Measurements from ENCODE around the gene BTBD19. TPM values are rescaled to one million over a fixed set of nuclear protein-coding genes. Genes with fewer than 3 reads are reported as not detected.

Gene BTBD19
- total RNA-seq, 1 experiment from 2014 or later = 4.0 TPM

DNA sequence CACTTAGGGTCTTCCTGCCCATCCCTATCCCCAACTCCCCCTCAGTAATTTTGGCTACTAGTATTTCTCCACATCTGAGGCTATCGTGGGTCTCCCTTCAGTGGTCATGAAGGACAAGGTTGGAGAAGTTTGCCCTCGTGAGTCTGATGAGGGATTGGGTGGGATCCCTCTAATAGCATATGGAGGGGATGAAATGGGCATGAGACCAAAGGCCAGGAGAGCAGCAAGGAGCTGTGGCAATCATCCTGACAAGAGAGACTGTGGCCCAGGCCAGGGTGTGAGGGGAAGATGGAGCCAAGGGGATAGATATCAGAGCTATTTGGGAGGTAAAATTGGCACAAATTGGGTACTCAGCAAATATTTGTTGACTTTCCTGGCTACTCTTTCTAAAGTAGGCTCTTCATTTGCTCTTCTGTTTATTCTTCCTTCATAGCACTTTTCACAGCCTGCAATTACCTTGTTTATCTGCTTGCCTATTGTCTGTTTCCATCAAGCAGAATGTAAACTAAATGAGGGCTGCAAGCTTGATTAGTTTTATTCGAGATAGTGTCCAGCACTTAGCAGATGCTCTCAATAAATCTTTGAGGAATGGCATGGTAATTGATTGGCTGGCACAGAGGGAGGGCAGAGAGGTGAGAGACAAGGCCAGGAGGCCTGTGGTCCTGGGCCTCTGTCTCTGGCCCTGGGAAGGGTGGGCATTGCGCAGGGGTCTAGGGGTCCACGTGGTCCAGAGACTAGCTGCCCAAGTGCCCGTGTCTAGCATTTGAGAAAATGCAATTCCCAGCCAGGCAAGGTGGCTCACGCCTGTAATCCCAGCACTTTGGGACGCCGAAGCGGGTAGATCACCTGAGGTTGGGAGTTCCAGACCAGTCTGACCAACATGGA, 9.6 kb upstream of the BTBD19 start:
- DNase-seq (ENCODE audit: low read depth in 1 of 2, low spot score in 2 of 2) = no peak
- Histone ChIP-seq H3K27me3 (replicated peaks) (no peaks in the 10 kb centered on the region), H3K9me3 (replicated peaks) (no peaks in the 10 kb centered on the region), H3K4me3 (no peak overlapping the region), H3K36me3 (peaks cover 24% of the 10 kb centered on the region), H3K27ac (no peak overlapping the region), H3K4me1 (replicated peaks) (peaks cover 36% of the 10 kb centered on the region)

DNA sequence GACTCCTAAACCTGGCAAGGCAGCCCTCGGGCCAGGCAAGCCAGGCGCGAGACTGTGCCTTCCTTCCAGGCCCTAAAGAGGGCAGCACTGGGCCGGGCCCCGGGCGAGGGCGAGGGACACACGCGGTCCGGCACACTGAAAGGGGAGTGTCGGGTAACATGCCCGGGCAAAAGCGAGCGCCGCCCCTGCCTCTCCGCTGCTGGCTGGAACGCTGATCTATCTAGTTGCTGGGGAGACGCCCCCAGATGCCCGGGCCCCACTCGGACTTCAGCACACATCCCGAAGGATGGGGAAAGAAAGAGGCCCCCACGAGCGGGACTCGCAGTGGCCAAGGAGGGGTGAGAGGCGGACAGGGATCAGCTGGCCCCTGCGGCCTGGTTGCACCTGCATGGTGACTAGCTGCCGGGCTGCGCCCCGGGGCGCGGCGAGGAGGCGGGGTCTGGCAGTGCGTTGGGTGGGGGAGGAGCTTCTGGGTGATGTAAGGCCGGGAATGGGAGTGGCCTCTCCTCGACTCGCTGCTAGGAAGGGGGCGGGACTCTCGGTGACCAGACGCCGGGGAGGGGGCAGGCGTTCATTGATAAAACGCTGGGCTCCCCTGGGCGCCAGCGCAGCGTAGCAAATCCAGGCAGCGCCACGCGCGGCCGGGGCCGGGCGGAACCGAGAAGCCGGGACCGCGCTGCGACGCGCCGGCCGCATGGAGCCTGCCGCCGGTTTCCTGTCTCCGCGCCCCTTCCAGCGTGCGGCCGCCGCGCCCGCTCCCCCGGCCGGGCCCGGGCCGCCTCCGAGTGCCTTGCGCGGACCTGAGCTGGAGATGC, 8.3 kb upstream of the BTBD19 start, which contains the start of gene PLK3:
Gene PLK3 (plus strand): TSS at position 608 of the 815 bp plus-strand sequence. CDS start 87 bp downstream, at position 695.
- Histone ChIP-seq H3K27me3 (replicated peaks) (no peaks in the 10 kb centered on the region), H3K4me3 (peak within 1 kb of the TSS; percentile 79), H3K27ac (peak within 1 kb of the TSS; percentile 53), H3K4me1 (replicated peaks) (peaks cover 36% of the 10 kb centered on the region), H3K36me3 (peaks cover 34% of the 10 kb centered on the region), H3K9me3 (replicated peaks) (no peaks in the 10 kb centered on the region)
- peak; percentile 98 to 99 for DNase-seq (ENCODE audit: low read depth in 1 of 2, low spot score in 2 of 2)

DNA sequence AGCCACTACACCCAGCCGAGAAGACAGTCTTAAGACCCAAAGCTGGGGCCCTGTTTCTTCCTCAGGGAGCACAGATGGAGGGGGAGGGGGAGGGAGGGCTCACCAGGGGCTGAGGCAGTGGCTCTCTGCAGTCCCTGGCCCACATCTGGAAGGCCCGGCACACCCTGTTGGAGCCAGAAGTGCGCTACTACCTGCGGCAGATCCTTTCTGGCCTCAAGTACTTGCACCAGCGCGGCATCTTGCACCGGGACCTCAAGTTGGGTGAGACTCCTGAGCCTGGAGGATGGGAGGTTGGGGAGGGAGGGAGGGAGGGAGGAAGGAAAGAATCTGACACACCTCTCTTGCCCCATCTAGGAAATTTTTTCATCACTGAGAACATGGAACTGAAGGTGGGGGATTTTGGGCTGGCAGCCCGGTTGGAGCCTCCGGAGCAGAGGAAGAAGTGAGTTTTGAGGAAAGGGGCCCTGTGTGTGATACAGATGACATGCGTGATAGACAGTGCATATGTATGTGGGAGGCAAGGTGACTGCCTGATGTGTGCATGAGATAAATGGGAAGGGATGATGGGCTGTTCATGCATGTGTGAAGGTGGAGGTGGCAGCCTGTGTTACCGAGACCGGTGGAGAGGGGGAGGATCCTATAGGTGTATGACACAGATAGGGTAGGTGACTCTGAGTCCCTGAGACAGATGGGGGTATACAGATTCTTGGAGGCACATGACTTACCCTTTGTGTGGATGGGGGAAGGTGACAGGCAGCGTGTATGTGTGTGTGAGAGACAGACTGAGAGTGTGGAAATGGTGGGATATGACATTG, 6.6 kb upstream of the BTBD19 start:
- Histone ChIP-seq H3K27ac (no peak overlapping the region), H3K36me3 (peaks cover 50% of the 10 kb centered on the region), H3K4me1 (replicated peaks) (peaks cover 43% of the 10 kb centered on the region), H3K27me3 (replicated peaks) (no peaks in the 10 kb centered on the region), H3K9me3 (replicated peaks) (no peaks in the 10 kb centered on the region), H3K4me3 (no peak overlapping the region; the same call in 1 of the 2 replicates)
- DNase-seq (ENCODE audit: low read depth in 1 of 2, low spot score in 2 of 2) = no peak

DNA sequence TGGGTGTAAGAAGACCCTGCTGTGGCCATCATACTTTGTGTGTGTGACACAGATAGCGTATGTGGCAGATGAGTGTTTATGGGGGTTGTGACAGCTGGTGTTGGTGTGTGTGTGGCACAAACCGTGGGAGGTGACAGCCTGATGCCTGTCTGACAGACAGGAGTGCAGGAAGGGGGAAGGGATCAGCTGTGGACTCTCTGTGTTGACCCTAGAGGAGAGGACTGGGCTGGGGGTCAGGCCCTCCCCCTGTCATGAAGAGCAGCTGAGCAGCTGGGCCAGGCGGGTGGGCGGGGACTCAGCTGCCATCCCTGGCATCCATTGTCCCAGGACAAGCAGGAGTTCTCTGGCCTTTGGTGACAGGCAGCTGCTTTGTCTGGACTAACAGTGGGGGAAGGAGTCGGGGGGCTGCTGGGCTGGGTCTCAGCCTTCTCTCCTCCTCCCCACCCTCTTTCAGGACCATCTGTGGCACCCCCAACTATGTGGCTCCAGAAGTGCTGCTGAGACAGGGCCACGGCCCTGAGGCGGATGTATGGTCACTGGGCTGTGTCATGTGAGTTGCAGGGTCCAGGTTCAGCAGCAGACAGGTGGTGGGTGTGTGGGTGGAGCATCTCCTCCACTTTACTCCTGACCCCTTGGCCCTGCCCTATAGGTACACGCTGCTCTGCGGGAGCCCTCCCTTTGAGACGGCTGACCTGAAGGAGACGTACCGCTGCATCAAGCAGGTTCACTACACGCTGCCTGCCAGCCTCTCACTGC, 5.8 kb upstream of the BTBD19 start:
- no peak overlapping the region for H3K27ac ChIP-seq
- peaks cover 50% of the 10 kb centered on the region for H3K4me1 ChIP-seq (replicated peaks)
- H3K9me3 ChIP-seq (replicated peaks) = no peaks in the 10 kb centered on the region
- no peaks in the 10 kb centered on the region for H3K27me3 ChIP-seq (replicated peaks)
- no peak for DNase-seq (ENCODE audit: low read depth in 1 of 2, low spot score in 2 of 2)
- H3K4me3 ChIP-seq = no peak overlapping the region
- H3K36me3 ChIP-seq = peaks cover 53% of the 10 kb centered on the region

DNA sequence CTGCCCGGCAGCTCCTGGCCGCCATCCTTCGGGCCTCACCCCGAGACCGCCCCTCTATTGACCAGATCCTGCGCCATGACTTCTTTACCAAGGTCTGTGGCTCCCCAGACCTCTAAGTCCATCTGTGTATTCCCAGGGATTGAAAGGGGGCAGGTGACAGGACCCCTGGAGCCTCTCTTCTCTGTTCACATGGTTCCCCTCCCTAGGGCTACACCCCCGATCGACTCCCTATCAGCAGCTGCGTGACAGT, 5.3 kb upstream of the BTBD19 start:
- H3K36me3 ChIP-seq = peaks cover 53% of the 10 kb centered on the region
- H3K27ac ChIP-seq = no peak overlapping the region
- H3K4me1 ChIP-seq (replicated peaks) = peaks cover 55% of the 10 kb centered on the region
- no peaks in the 10 kb centered on the region for H3K9me3 ChIP-seq (replicated peaks)
- no peak overlapping the region for H3K4me3 ChIP-seq
- no peak for DNase-seq (ENCODE audit: low read depth in 1 of 2, low spot score in 2 of 2)
- no peaks in the 10 kb centered on the region for H3K27me3 ChIP-seq (replicated peaks)

DNA sequence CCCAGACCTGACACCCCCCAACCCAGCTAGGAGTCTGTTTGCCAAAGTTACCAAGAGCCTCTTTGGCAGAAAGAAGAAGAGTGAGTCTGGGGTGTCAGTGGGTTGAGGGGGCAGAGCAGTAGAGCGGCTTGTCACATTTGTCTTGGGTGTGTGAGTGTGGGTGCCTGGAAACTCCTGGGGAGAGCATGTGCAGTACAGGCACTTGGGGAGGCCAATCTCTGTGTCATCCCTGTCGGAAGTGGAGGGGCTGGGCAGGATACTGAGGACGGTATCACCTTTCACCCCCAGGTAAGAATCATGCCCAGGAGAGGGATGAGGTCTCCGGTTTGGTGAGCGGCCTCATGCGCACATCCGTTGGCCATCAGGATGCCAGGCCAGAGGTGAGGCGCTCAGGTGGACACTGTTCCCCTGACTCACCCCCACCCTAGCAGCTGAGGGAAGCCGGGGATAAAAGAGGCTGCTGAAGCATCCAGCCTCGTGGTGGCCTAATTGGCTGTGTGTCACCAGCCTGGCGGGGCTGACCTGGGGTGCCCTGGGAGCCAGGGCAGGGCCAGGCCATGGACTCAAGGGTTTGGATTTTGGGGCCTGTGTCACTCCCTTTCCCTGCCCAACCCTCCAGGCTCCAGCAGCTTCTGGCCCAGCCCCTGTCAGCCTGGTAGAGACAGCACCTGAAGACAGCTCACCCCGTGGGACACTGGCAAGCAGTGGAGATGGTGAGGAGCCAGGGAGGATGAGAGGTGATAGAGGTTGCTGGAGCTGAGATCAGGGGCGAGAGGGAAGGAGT, 4.8 kb upstream of the BTBD19 start:
- Histone ChIP-seq H3K27ac (no peak overlapping the region), H3K4me3 (no peak overlapping the region), H3K27me3 (replicated peaks) (no peaks in the 10 kb centered on the region), H3K9me3 (replicated peaks) (no peaks in the 10 kb centered on the region), H3K36me3 (peaks cover 53% of the 10 kb centered on the region), H3K4me1 (replicated peaks) (peaks cover 55% of the 10 kb centered on the region)
- no peak for DNase-seq (ENCODE audit: low read depth in 1 of 2, low spot score in 2 of 2)

DNA sequence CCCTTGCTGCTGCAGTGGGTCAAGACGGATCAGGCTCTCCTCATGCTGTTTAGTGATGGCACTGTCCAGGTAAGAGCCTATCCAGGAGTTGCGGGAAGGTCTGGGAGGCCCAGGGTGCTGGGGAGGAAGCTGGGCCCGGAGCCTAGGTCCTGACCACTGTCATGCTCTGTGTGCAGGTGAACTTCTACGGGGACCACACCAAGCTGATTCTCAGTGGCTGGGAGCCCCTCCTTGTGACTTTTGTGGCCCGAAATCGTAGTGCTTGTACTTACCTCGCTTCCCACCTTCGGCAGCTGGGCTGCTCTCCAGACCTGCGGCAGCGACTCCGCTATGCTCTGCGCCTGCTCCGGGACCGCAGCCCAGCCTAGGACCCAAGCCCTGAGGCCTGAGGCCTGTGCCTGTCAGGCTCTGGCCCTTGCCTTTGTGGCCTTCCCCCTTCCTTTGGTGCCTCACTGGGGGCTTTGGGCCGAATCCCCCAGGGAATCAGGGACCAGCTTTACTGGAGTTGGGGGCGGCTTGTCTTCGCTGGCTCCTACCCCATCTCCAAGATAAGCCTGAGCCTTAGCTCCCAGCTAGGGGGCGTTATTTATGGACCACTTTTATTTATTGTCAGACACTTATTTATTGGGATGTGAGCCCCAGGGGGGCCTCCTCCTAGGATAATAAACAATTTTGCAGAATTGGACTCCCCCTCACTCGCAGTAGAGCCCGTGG, 2.9 kb upstream of the BTBD19 start:
- Histone ChIP-seq H3K27me3 (replicated peaks) (no peaks in the 10 kb centered on the region), H3K9me3 (replicated peaks) (no peaks in the 10 kb centered on the region), H3K4me3 (no peak overlapping the region), H3K36me3 (peaks cover 50% of the 10 kb centered on the region), H3K4me1 (replicated peaks) (peaks cover 61% of the 10 kb centered on the region), H3K27ac (no peak overlapping the region)
- DNase-seq (ENCODE audit: low read depth in 1 of 2, low spot score in 2 of 2) = no peak

DNA sequence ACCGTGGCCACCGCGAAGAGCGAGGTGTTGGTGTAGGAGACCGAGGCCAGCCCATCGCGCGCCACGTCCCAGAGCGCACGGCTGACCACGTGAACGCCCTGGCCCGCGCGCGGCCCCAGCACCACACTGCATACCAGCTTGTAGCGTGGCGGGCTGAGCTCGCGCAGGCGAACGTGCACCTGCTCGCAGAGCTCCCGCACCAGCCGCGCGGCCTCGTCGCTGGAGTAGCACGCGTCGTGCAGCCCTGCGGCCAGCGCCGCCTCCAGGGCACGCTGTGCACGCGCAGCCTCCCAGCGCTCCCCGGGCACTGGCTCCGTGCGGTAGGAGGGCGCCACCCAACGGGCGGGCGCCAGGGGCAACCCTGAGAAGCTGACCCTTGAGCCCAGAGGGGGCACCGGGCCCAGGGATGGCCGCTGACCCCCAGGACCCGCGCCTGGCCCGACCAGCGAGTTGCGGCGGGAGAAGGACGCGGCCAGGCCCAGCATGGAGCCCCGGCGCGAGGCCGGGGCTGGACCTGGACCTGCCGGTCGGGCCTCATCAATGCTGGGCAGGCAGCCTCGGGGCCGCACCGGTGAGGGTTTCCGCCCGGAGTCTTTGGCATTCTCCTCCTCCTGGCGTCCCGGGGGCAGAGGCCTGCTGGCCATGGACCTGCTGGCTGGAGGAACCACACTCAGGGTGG, 2.2 kb upstream of the BTBD19 start:
- no peak overlapping the region for H3K4me3 ChIP-seq
- H3K36me3 ChIP-seq = peaks cover 48% of the 10 kb centered on the region
- peaks cover 55% of the 10 kb centered on the region for H3K4me1 ChIP-seq (replicated peaks)
- H3K27me3 ChIP-seq (replicated peaks) = no peaks in the 10 kb centered on the region
- no peak for DNase-seq (ENCODE audit: low read depth in 1 of 2, low spot score in 2 of 2)
- H3K9me3 ChIP-seq (replicated peaks) = no peaks in the 10 kb centered on the region
- H3K27ac ChIP-seq = peak overlapping the region; percentile 99

DNA sequence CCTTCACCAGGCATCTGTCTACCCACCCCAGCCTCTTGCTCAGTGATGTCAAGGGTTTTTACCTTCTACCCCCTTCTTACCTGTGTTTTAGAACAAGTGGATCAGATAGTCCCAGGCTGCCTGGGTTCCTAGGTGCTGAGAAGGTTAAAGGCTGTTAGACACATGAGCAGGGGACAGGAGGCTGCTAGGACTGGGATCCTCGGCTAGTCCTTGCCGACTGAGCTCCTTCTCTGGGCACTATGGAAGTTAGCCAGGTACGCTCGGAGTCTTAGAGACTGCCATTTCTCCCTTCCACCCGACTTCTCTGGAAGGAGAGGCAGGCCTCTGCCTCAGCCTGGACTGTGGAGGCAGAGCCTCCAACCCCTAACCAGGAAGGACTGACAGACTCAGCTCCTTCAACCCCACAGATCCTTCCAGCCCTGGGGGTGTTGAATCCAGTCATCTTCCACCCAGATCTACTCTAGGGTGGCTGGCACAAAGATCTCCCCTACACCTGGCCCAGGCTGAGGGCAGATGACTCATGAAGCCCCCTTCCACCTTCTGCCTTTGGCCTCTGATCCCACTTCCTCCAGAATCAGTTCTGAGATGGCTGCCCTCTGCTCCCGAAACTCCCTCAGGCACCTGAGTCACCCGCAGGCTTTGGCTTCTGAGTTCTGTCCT, 1.5 kb upstream of the BTBD19 start, which contains the start of gene DYNLT4:
Gene DYNLT4 (minus strand): TSS at position 648 of the 660 bp plus-strand sequence. CDS start 683 bp downstream, outside the sequence.
- H3K27me3 ChIP-seq (replicated peaks) = no peaks in the 10 kb centered on the region
- peaks cover 48% of the 10 kb centered on the region for H3K36me3 ChIP-seq
- no peak for DNase-seq (ENCODE audit: low read depth in 1 of 2, low spot score in 2 of 2)
- peak within 1 kb of the TSS; percentile 99 for H3K27ac ChIP-seq
- no peaks in the 10 kb centered on the region for H3K9me3 ChIP-seq (replicated peaks)
- H3K4me3 ChIP-seq = no peak within 1 kb of the TSS; the same call in 1 of the 2 replicates
- H3K4me1 ChIP-seq (replicated peaks) = peaks cover 59% of the 10 kb centered on the region

DNA sequence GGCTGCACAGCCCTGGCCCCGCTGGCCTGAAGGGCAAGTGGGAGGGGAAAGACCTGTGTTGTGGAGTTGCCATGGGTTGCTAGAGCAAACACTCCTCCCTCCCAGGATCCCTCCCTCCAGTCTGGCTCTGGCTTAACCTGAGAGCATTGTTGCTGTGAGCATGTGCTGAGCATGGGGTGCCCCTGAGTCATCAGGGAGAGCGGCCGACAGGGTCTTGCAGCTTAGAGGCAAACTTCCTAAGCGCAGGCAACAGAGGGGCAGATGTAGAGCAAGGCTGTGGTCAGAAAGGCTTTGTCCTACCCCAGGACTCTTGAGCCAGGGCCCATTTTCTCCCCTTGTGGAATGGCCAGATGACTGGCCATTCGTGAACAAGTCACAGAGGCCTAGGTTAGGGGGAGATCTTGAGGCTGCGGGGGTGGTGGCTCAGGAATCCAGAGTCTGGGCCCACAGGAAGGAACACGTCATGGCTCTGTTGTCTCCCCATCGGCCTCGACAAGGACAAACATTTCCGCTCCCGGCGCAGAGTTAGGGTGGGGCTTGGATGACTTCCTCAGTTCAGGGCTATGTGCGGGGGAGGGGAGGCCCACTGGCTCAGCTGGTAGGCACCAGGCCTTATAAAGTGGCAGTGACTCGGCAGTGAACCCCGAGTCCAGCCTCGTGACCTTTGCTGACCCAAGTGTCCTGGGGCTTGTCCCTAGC, 810 bp upstream of the BTBD19 start:
- Histone ChIP-seq H3K27ac (peak overlapping the region; percentile 99), H3K27me3 (replicated peaks) (no peaks in the 10 kb centered on the region), H3K36me3 (peaks cover 41% of the 10 kb centered on the region), H3K4me1 (replicated peaks) (peaks cover 55% of the 10 kb centered on the region), H3K4me3 (no peak overlapping the region; the same call in 1 of the 2 replicates), H3K9me3 (replicated peaks) (no peaks in the 10 kb centered on the region)
- peak; percentile 99 to 100 for DNase-seq (ENCODE audit: low read depth in 1 of 2, low spot score in 2 of 2)
